K562 (cell line): ENCODE measurements around the gene STAB1. TPM values are rescaled to one million over a fixed set of nuclear protein-coding genes. Genes with fewer than 3 reads are reported as not detected.

Experiments
- ATF1 ChIP-seq, 2 experiments: fragments of 450-650 bp in 1 of 2; IDR thresholded peaks; 2 replicates each; pipeline ENCODE4 v1.6.1; 2016; ENCODE audit warnings: missing compliant biosample characterization in 1 of 2, missing genetic modification characterization in 1 of 2
- FOXK2 ChIP-seq, 2 experiments: fragments of 450-650 bp; IDR thresholded peaks in 1 of 2; conservative IDR thresholded peaks in 1 of 2; 2 replicates each; pipeline ENCODE4 v1.6.1; 2016; ENCODE audit warnings: low read depth in 2 of 2, mild to moderate bottlenecking in 1 of 2
- HNRNPL ChIP-seq: fragments of 200-400 bp; formaldehyde crosslinking; IDR thresholded peaks from 2 replicates; pipeline ENCODE4 v1.6.1; 2017; ENCODE audit warnings: low read depth, mild to moderate bottlenecking, low read length
- KAT7 ChIP-seq: sonication (generic); formaldehyde crosslinking; IDR thresholded peaks from 2 replicates; pipeline ENCODE4 v1.8.0; 2022; ENCODE audit warnings: missing genetic modification reagents, mild to moderate bottlenecking, borderline replicate concordance
- KLF6 ChIP-seq: fragments of 250-450 bp; sonication (Bioruptor Pico); IDR thresholded peaks from 2 replicates; pipeline ENCODE4 v1.4.0; 2020; ENCODE audit warnings: mild to moderate bottlenecking, moderate library complexity, borderline replicate concordance
- MED1 ChIP-seq: sonication (generic); formaldehyde crosslinking; IDR thresholded peaks from 2 replicates; pipeline ENCODE4 v1.8.1; 2023; ENCODE audit warnings: missing genetic modification reagents, borderline replicate concordance
- SMAD1 ChIP-seq: fragments of 150-350 bp; IDR thresholded peaks from 2 replicates; pipeline ENCODE4 v1.6.1; 2014; ENCODE audit warnings: low read length, low read depth; ENCODE audit not compliant: partially characterized antibody
- ZNF217 ChIP-seq: sonication (generic); formaldehyde crosslinking; IDR thresholded peaks from 2 replicates; pipeline ENCODE4 v1.8.0; 2022; ENCODE audit warnings: mild to moderate bottlenecking, missing genetic modification reagents
- ZNF766 ChIP-seq: fragments of 200-800 bp; sonication (Bioruptor generic); conservative IDR thresholded peaks from 2 replicates; pipeline ENCODE4 v1.6.1; 2016; ENCODE audit warnings: missing genetic modification characterization, missing compliant biosample characterization
- polyA plus RNA-seq, 8 experiments: library from polyadenylated mRNA; depleted of rRNA in 4 of 8; stranded (reverse) in 5 of 8; unstranded in 3 of 8; fragments of >200 nt; fragmentation: Nextera tagmentation in 2 of 8; fragmentation: Illumina TruSeq in 1 of 8; extraction: Ambion mirVana in 2 of 8; extraction: Trizol in 1 of 8; gene quantifications; 2 replicates each; pipeline versions ENCODE4 v1.2.1 to v1.2.3, GENCODE V29; 2011 to 2014; ENCODE audit warnings: inconsistent platforms in 1 of 8, missing spikeins in 1 of 8
- total RNA-seq, 7 experiments: library from RNA; depleted of rRNA in 6 of 7; stranded (reverse); fragments of >200 nt in 6 of 7; fragmentation: Illumina TruSeq in 2 of 7; extraction: Trizol in 2 of 7; gene quantifications; 2 replicates each; pipeline versions ENCODE4 v1.2.1 to v1.2.3, GENCODE V29; 2011 to 2021; ENCODE audit warnings: low replicate concordance in 1 of 7
- TF ChIP-seq, protein P1 (sequence below): sonication (generic); formaldehyde crosslinking; IDR thresholded peaks from 2 replicates; pipeline ENCODE4 v1.4.0; 2020; ENCODE audit warnings: mild to moderate bottlenecking, missing genetic modification reagents
- TF ChIP-seq, protein P2 (sequence below), 2 experiments: fragments of 450-650 bp; IDR thresholded peaks; 2 replicates each; pipeline ENCODE4 v1.6.1; 2016; ENCODE audit warnings: mild to moderate bottlenecking in 2 of 2, borderline replicate concordance in 1 of 2, low read depth in 1 of 2, moderate library complexity in 1 of 2
- TF ChIP-seq, protein P3 (sequence below), 2 experiments: fragments of 450-650 bp in 1 of 2; sonication (generic) in 1 of 2; formaldehyde crosslinking; conservative IDR thresholded peaks; 2 replicates each; pipeline versions ENCODE4 v1.4.0 to v1.8.1; 2020 to 2022; ENCODE audit warnings: mild to moderate bottlenecking in 1 of 2, missing genetic modification reagents in 1 of 2
- TF ChIP-seq, protein P4 (sequence below): fragments of 250-450 bp; sonication (Bioruptor Pico); IDR thresholded peaks from 2 replicates; pipeline ENCODE4 v1.8.0; 2022; ENCODE audit warnings: inconsistent platforms

STAB1 gene
- total and polyA plus RNA-seq, 9 of the 15 experiments (the other 6 are each of a cell fraction or from before 2014, with no cell fraction given): 0.20 to 3.9 (median 1.2) TPM

DNA sequence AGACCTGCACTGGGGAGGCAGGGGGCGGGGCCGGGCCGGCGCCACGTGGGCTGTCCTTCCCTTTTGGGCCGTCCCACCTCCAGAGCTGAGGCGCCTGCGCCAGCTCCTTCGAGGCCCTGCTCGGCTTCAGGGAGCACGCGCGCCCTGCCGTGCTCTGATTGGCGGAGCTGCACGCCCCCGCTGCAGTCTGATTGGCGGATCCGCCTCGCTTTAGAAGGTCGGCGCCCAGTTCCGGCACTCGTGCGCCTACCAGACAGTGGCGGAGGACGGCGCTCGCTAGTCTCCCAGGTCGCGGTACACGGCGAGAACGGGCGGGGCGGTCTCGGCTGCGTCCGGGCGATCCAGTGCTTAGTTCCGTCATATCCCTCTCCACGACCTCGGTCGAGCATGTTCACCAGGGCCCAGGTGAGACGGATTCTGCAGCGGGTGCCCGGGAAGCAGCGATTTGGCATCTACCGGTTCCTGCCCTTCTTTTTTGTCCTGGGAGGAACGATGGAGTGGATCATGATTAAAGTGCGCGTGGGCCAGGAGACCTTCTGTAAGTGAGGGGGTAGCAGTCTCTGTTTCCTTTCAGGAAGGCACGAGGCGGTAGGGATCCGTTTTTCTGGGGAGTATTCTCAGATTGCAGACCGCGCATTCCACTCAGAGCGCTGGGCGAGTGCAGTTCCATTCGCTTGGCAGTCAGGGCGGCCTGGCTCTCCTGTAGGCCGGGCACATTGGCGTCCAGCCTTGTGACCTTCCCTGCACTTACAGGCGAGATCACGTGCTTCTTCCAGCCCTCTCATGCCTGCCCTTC is 41.4 kb downstream of the STAB1 start, which contains the start of gene UQCC5 (continued):
- no peak for TF ChIP-seq ZNF766
- TF ChIP-seq, protein P1, sequence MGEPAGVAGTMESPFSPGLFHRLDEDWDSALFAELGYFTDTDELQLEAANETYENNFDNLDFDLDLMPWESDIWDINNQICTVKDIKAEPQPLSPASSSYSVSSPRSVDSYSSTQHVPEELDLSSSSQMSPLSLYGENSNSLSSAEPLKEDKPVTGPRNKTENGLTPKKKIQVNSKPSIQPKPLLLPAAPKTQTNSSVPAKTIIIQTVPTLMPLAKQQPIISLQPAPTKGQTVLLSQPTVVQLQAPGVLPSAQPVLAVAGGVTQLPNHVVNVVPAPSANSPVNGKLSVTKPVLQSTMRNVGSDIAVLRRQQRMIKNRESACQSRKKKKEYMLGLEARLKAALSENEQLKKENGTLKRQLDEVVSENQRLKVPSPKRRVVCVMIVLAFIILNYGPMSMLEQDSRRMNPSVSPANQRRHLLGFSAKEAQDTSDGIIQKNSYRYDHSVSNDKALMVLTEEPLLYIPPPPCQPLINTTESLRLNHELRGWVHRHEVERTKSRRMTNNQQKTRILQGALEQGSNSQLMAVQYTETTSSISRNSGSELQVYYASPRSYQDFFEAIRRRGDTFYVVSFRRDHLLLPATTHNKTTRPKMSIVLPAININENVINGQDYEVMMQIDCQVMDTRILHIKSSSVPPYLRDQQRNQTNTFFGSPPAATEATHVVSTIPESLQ (CRISPR knock-in tag): no peak
- TF ChIP-seq, protein P2, sequence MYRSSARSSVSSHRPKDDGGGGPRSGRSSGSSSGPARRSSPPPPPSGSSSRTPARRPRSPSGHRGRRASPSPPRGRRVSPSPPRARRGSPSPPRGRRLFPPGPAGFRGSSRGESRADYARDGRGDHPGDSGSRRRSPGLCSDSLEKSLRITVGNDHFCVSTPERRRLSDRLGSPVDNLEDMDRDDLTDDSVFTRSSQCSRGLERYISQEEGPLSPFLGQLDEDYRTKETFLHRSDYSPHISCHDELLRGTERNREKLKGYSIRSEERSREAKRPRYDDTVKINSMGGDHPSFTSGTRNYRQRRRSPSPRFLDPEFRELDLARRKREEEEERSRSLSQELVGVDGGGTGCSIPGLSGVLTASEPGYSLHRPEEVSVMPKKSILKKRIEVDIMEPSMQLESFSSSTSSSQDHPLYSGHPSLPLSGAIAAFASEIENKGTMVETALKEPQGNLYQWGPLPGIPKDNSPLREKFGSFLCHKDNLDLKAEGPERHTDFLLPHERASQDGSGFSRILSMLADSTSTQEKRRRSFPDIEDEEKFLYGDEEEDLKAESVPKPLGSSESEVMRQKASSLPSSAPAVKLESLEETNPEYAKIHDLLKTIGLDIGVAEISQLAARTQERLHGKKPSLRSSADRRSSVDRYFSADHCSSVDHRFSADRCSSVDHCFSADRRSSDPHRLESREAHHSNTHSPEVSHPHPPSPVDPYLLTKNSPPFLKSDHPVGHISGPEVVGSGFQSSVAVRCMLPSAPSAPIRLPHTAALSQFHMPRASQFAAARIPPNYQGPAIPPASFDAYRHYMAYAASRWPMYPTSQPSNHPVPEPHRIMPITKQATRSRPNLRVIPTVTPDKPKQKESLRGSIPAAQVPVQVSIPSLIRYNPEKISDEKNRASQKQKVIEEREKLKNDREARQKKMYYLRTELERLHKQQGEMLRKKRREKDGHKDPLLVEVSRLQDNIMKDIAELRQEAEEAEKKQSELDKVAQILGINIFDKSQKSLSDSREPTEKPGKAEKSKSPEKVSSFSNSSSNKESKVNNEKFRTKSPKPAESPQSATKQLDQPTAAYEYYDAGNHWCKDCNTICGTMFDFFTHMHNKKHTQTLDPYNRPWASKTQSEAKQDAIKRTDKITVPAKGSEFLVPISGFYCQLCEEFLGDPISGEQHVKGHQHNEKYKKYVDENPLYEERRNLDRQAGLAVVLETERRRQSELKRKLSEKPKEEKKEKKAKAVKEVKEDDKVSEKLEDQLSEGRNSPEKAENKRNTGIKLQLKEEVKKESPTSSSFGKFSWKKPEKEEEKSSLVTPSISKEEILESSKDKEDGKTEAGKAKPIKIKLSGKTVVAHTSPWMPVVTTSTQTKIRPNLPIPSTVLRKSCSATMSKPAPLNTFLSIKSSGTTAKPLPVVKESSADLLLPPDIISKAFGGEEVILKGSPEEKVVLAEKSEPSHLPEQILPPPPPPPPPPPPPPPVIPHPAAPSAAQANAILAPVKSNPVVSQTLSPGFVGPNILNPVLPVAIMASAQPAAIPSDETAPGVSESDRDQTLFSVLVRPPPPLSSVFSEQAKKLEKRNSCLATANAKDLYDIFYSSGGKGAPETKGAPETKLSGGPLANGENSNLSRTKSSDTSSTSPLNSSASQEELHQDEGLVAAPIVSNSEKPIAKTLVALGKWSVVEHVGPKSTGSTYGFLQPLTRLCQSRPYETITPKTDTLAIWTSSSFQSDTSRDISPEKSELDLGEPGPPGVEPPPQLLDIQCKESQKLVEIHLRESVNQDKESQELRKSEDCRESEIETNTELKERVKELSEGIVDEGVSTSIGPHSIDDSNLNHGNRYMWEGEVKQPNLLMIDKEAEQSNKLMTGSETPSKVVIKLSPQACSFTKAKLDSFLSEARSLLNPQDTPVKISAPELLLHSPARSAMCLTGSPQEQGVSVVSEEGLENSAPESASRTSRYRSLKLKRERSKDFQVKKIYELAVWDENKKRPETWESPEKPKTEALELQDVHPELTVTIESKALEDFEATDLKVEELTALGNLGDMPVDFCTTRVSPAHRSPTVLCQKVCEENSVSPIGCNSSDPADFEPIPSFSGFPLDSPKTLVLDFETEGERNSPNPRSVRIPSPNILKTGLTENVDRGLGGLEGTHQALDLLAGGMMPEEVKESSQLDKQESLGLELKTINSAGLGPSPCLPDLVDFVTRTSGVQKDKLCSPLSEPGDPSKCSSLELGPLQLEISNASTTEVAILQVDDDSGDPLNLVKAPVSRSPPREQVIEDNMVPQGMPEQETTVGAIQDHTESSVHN (IDR thresholded peaks at IDR 0.05; ENCODE audit: borderline replicate concordance in 1 of 2, low read depth in 1 of 2): no peak
- TF ChIP-seq FOXK2 (conservative IDR thresholded peaks at IDR 0.05 in 1 of 2, IDR thresholded peaks at IDR 0.05 in 1 of 2; ENCODE audit: low read depth in 2 of 2): no peak
- TF ChIP-seq SMAD1: no peak
- TF ChIP-seq, protein P3, sequence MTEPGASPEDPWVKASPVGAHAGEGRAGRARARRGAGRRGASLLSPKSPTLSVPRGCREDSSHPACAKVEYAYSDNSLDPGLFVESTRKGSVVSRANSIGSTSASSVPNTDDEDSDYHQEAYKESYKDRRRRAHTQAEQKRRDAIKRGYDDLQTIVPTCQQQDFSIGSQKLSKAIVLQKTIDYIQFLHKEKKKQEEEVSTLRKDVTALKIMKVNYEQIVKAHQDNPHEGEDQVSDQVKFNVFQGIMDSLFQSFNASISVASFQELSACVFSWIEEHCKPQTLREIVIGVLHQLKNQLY (CRISPR knock-in tag; conservative IDR thresholded peaks at IDR 0.05): no peak
- no peak for TF ChIP-seq ZNF217 (CRISPR knock-in tag)
- no peak for TF ChIP-seq KLF6
- peak; percentile 29; the same call in 1 of the 2 replicates for TF ChIP-seq KAT7
- no peak for TF ChIP-seq HNRNPL
- no peak for TF ChIP-seq ATF1 (CRISPR knock-in tag; IDR thresholded peaks at IDR 0.05)
- peak; percentile 43; the same call in 1 of the 2 replicates for TF ChIP-seq ATF1 (tag; IDR thresholded peaks at IDR 0.05)
- TF ChIP-seq MED1 (CRISPR knock-in tag): no peak
- TF ChIP-seq, protein P4, sequence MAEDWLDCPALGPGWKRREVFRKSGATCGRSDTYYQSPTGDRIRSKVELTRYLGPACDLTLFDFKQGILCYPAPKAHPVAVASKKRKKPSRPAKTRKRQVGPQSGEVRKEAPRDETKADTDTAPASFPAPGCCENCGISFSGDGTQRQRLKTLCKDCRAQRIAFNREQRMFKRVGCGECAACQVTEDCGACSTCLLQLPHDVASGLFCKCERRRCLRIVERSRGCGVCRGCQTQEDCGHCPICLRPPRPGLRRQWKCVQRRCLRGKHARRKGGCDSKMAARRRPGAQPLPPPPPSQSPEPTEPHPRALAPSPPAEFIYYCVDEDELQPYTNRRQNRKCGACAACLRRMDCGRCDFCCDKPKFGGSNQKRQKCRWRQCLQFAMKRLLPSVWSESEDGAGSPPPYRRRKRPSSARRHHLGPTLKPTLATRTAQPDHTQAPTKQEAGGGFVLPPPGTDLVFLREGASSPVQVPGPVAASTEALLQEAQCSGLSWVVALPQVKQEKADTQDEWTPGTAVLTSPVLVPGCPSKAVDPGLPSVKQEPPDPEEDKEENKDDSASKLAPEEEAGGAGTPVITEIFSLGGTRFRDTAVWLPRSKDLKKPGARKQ: no peak
